GM12801 (cell line): ENCODE measurements around the gene ENPP3.

ENCODE experiments used
- CTCF ChIP-seq: IDR thresholded peaks from one replicate; pipeline ENCODE4 v1.5.1; 2011; ENCODE audit warnings: control low read depth; ENCODE audit not compliant: insufficient read length; ENCODE audit errors: extremely low read depth

ENPP3 gene

GRCh38 chr6:131781687-131782086 is 144.6 kb downstream of the ENPP3 start:
- no peak for TF ChIP-seq CTCF

GRCh38 chr6:131782764-131783163 is 145.7 kb downstream of the ENPP3 start:
- no peak for TF ChIP-seq CTCF

- no peak for TF ChIP-seq CTCF
Observed at GRCh38 chr6:131784561-131784960, 147.5 kb downstream of the ENPP3 start.

GRCh38 chr6:131787079-131787478 is 150.0 kb downstream of the ENPP3 start:
- TF ChIP-seq CTCF, result no peak

- TF ChIP-seq CTCF, result no peak
Observed at GRCh38 chr6:131787766-131788712, 150.9 kb downstream of the ENPP3 start.

GRCh38 chr6:131789219-131789618 is 152.1 kb downstream of the ENPP3 start:
- TF ChIP-seq CTCF, result no peak

GRCh38 chr6:131791476-131791875 is 154.4 kb downstream of the ENPP3 start:
- TF ChIP-seq CTCF, result no peak
